IMR-90 (cell line): ENCODE results near the gene PRKAR1B. TPM values are rescaled to one million over a fixed set of nuclear protein-coding genes. Genes with fewer than 3 reads are reported as not detected.

Experiments used
- ATAC-seq: fragments of 200-7000 bp; cut with Tn5 transposase; 2 replicates; pipeline ENCODE4 v1.9.1; 2020; ENCODE audit warnings: low read depth, mild to moderate bottlenecking, moderate library complexity
- BruUV-seq: library from RNA; stranded (reverse); fragments of 400-500 nt; replicated peaks from 2 replicates; lab custom pipeline; 2021; lab: Mats Ljungman, UMichigan
- CTCF ChIA-PET: fragments of 300-600 bp; formaldehyde crosslinking; extraction: SDS; loops from one replicate; lab custom pipeline; 2021; ENCODE audit warnings: antibody characterized with exemption; lab: Yijun Ruan, JAX
- POLR2A ChIA-PET: fragments of 300-600 bp; sonication (Branson Sonifier 250); formaldehyde crosslinking; loops from one replicate; lab custom pipeline; 2022; ENCODE audit warnings: antibody characterized with exemption; ENCODE audit not compliant: unreplicated experiment; lab: Charles Lee
- DNase-seq: peaks from one replicate; pipeline ENCODE4 v3.0.0; 2013
- H2AFZ ChIP-seq: replicated peaks from 2 replicates; pipeline ENCODE3; 2013; ENCODE audit warnings: low read length, mild to moderate bottlenecking; ENCODE audit not compliant: poor library complexity
- H2AK5ac ChIP-seq: 2 replicates; pipeline ENCODE4 v1.6.1; 2013; ENCODE audit warnings: low read depth, low read length, inconsistent platforms
- H2AK9ac ChIP-seq: replicated peaks from 2 replicates; pipeline ENCODE3; 2013; ENCODE audit warnings: mild to moderate bottlenecking, low read depth, low read length, moderate library complexity; ENCODE audit not compliant: poor library complexity
- H2BK120ac ChIP-seq: 2 replicates; pipeline ENCODE4 v1.6.1; 2013; ENCODE audit warnings: low read depth, low read length, inconsistent platforms
- H2BK15ac ChIP-seq: 3 replicates; pipeline ENCODE4 v1.6.1; 2013; ENCODE audit warnings: low read depth, low read length, inconsistent platforms
- H2BK20ac ChIP-seq: 2 replicates; pipeline ENCODE4 v1.6.1; 2013; ENCODE audit warnings: low read depth, mild to moderate bottlenecking, inconsistent platforms, low read length, moderate library complexity
- H2BK5ac ChIP-seq: 2 replicates; pipeline ENCODE4 v1.6.1; 2013; ENCODE audit warnings: mild to moderate bottlenecking, low read depth, low read length, inconsistent platforms; ENCODE audit not compliant: poor library complexity, severe bottlenecking
- H3K14ac ChIP-seq: replicated peaks from 2 replicates; pipeline ENCODE4 v1.6.1; 2013; ENCODE audit warnings: low read depth, low read length, inconsistent platforms
- H3K18ac ChIP-seq: 2 replicates; pipeline ENCODE4 v1.6.1; 2013; ENCODE audit warnings: low read depth, low read length, control low read depth
- H3K23ac ChIP-seq: 2 replicates; pipeline ENCODE4 v1.6.1; 2013; ENCODE audit warnings: low read depth, low read length, inconsistent platforms
- H3K27ac ChIP-seq: 2 replicates; pipeline ENCODE4 v1.5.1; 2013; ENCODE audit warnings: mild to moderate bottlenecking, control low read depth, low read length; ENCODE audit not compliant: insufficient read depth
- H3K27me3 ChIP-seq: 2 replicates; pipeline ENCODE4 v1.6.1; 2013; ENCODE audit warnings: low read length; ENCODE audit not compliant: control insufficient read depth, insufficient read depth
- H3K36me3 ChIP-seq: 2 replicates; pipeline ENCODE4 v1.6.1; 2013; ENCODE audit warnings: low read length, mixed read lengths; ENCODE audit not compliant: control insufficient read depth, insufficient read depth
- H3K4ac ChIP-seq: 2 replicates; pipeline ENCODE4 v1.6.1; 2013; ENCODE audit warnings: low read depth, low read length, inconsistent platforms
- H3K4me1 ChIP-seq: 2 replicates; pipeline ENCODE4 v1.6.1; 2013; ENCODE audit warnings: low read length, mixed read lengths; ENCODE audit not compliant: control insufficient read depth, insufficient read depth
- H3K4me2 ChIP-seq: 2 replicates; pipeline ENCODE4 v1.6.1; 2013; ENCODE audit warnings: low read depth, mild to moderate bottlenecking, control low read depth, low read length, moderate library complexity
- H3K4me3 ChIP-seq: 2 replicates; pipeline ENCODE4 v1.5.1; 2013; ENCODE audit warnings: low read depth, mild to moderate bottlenecking, control low read depth, low read length, moderate library complexity; ENCODE audit not compliant: insufficient read depth
- H3K56ac ChIP-seq: 2 replicates; pipeline ENCODE4 v1.6.1; 2013; ENCODE audit warnings: low read length, inconsistent platforms; ENCODE audit not compliant: insufficient read depth; ENCODE audit errors: extremely low read depth
- H3K79me1 ChIP-seq, 2 experiments: 2 replicates each; pipeline ENCODE4 v1.6.1; 2013; ENCODE audit warnings: low read length in 2 of 2, inconsistent platforms in 1 of 2, low read depth in 1 of 2
- H3K9ac ChIP-seq: 2 replicates; pipeline ENCODE4 v1.6.1; 2013; ENCODE audit warnings: low read depth, low read length, control low read depth
- H3K9me1 ChIP-seq: 2 replicates; pipeline ENCODE4 v1.6.1; 2013; ENCODE audit warnings: low read length, inconsistent platforms; ENCODE audit not compliant: insufficient read depth
- H3K9me3 ChIP-seq: 2 replicates; pipeline ENCODE4 v1.6.1; 2013; ENCODE audit warnings: low read length; ENCODE audit not compliant: control insufficient read depth, insufficient read depth
- H4K20me1 ChIP-seq: 2 replicates; pipeline ENCODE4 v1.6.1; 2013; ENCODE audit warnings: low read length, inconsistent platforms; ENCODE audit not compliant: insufficient read depth
- H4K5ac ChIP-seq: 2 replicates; pipeline ENCODE4 v1.6.1; 2013; ENCODE audit warnings: mild to moderate bottlenecking, low read depth, low read length, control low read depth
- H4K8ac ChIP-seq, 2 experiments: 2 replicates each; pipeline ENCODE4 v1.6.1; 2013; ENCODE audit warnings: low read depth in 2 of 2, low read length in 2 of 2, control low read depth in 1 of 2, inconsistent platforms in 1 of 2
- H4K91ac ChIP-seq: 2 replicates; pipeline ENCODE4 v1.6.1; 2013; ENCODE audit warnings: low read depth, low read length, inconsistent platforms; ENCODE audit not compliant: insufficient read depth
- CEBPB ChIP-seq: IDR thresholded peaks from 2 replicates; pipeline ENCODE4 v1.6.1; 2012; ENCODE audit warnings: low read depth, low read length, improper control_type of control experiment
- NFE2L2 ChIP-seq: fragments of 150-350 bp; IDR thresholded peaks from 2 replicates; pipeline ENCODE4 v1.6.1; 2016; ENCODE audit warnings: low read depth, mild to moderate bottlenecking, low read length
- SMC3 ChIP-seq: fragments of 150-350 bp; IDR thresholded peaks from 2 replicates; pipeline ENCODE4 v1.6.1; 2016; ENCODE audit warnings: low read depth, mild to moderate bottlenecking, antibody characterized with exemption, low read length, moderate library complexity
- WGBS, 2 experiments: methylation state at CpG; one replicate each; pipeline versions ENCODE4 v1.1.5 to v1.1.7; 2013; ENCODE audit warnings: missing lambda C conversion rate in 2 of 2; ENCODE audit not compliant: insufficient read length in 1 of 2; ENCODE audit errors: extremely low coverage in 2 of 2; 5-methylcytosine and 5-hydroxymethylcytosine counted together
- dilution Hi-C: fragments of 300-500 bp; cut with HindIII; formaldehyde crosslinking; loops from one replicate; pipeline ENCODE4 v1.14.3; 2018; ENCODE audit warnings: low sequenced_read_pairs; ENCODE audit not compliant: unreplicated experiment
- in situ Hi-C: fragments of 300-500 bp; cut with MboI; formaldehyde crosslinking; loops from 3 replicates; pipeline ENCODE4 v1.14.3; 2019; ENCODE audit warnings: low sequenced_read_pairs, inconsistent platforms, mixed read lengths
- intact Hi-C: fragments of 100-400 bp; cut with micrococcal nuclease; formaldehyde crosslinking; loops from 2 replicates; pipeline ENCODE4 v1.10.0; 2022
- polyA plus RNA-seq, 3 experiments: library from polyadenylated mRNA; depleted of rRNA; stranded (reverse); fragments of >200 nt; gene quantifications; 2 replicates each; pipeline ENCODE4 v1.2.3, GENCODE V29; 2012; ENCODE audit warnings: low replicate concordance in 1 of 3
- total RNA-seq: library from RNA; depleted of rRNA; stranded (reverse); fragments of >200 nt; gene quantifications from 2 replicates; pipeline ENCODE4 v1.2.3, GENCODE V29; 2012

The PRKAR1B gene
- total and polyA plus RNA-seq, 2 of the 4 experiments (the other 2 are of a cell fraction), result 15.2 to 20.2 TPM

- Histone ChIP-seq H2BK5ac (no peak overlapping the region), H3K4me2 (no peak overlapping the region), H3K4ac (no peak overlapping the region), H3K56ac (no peak overlapping the region), H3K23ac (no peak overlapping the region), H3K36me3 (no peaks in the 10 kb centered on the region), H3K4me3 (no peak overlapping the region), H2AK5ac (no peak overlapping the region), H3K9ac (no peak overlapping the region), H3K27ac (no peak overlapping the region), H3K9me1 (no peaks in the 10 kb centered on the region), H4K91ac (no peak overlapping the region), H2AK9ac (no peak overlapping the region), H4K5ac (no peak overlapping the region), H3K27me3 (no peaks in the 10 kb centered on the region; the same call in 1 of the 2 replicates), H3K9me3 (no peaks in the 10 kb centered on the region), H2BK20ac (no peak overlapping the region), H2BK120ac (no peak overlapping the region), H3K79me1 (no peaks in the 10 kb centered on the region), H2BK15ac (no peak overlapping the region), H2AFZ (no peak overlapping the region), H3K14ac (no peak overlapping the region), H4K20me1 (no peaks in the 10 kb centered on the region), H4K8ac (no peak overlapping the region), H3K18ac (no peak overlapping the region), H3K4me1 (no peaks in the 10 kb centered on the region)
- ChIA-PET CTCF (no interaction called here), POLR2A (no interaction called here)
- intact Hi-C loops (no loop called here), in situ Hi-C loops (no loop called here), dilution Hi-C loops (no loop called here)
- 67% methylated on average over 9 of the region's 14 CpGs; no CpG with 5 or more reads in 1 of the 2 experiments for WGBS, 2 experiments
- DNase-seq (no peak), ATAC-seq (no peak)
- BruUV-seq, result no TSS peak
- TF ChIP-seq CEBPB (no peak), NFE2L2 (no peak), SMC3 (no peak)
Observed at GRCh38 chr7:611281-611810, 115.7 kb downstream of the PRKAR1B start.
